PFSK-1 (cell line): Measurements from ENCODE around the gene ACTR1A.

ENCODE experiments used
- REST ChIP-seq, 2 experiments: IDR thresholded peaks; 2 replicates each; pipeline versions ENCODE4 v1.6.1 to v1.8.0; 2011 to 2012; ENCODE audit warnings: low read depth in 2 of 2, low read length in 2 of 2, control low read depth in 1 of 2, inconsistent platforms in 1 of 2, mild to moderate bottlenecking in 1 of 2, moderate library complexity in 1 of 2; ENCODE audit not compliant: insufficient read depth in 1 of 2
- SIN3A ChIP-seq: IDR thresholded peaks from 2 replicates; pipeline ENCODE4 v1.6.1; 2012; ENCODE audit warnings: mild to moderate bottlenecking, low read length, moderate library complexity, borderline replicate concordance; ENCODE audit not compliant: insufficient read depth

DNA sequence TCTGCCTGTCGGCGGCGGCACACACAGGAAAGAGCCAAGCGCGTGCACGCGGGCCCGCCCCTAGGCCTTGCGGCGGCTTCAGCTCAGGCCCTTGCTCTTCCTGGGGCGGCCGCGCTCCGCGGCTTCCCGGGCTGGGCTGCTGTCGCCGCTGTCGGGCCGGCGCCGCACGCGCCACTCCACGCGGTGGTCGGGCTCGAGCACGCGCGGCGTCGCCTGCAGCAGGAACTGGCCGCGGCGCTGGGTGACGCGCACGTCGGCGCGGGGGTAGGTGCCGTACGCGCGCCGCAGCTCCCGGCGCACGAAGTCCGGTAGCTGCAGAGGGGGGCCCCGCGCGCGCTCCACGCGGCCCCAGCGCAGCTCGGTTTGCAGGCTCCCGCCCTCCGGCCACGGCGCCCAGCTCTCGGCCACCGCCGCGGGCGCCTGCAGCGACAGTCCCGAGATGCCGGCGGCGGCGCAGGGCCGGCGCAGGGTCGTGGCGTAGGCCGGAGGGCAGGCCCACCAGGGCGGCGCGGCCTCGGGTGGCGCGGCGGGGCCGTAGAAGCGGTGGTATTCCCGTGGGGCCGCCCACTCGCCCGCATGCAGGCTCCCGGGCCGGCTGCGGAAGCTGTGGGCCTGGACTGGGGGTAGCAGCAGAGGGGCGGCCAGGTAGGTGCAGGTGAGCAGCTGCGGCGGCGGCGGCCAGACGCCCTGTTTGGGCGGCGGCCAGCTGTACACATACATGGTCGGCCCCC is 52.0 kb downstream of the ACTR1A start:
- no peak for TF ChIP-seq SIN3A
- no peak for TF ChIP-seq REST (IDR thresholded peaks at IDR 0.05; ENCODE audit: insufficient read depth in 1 of 2, low read depth in 2 of 2, low read length in 2 of 2)
